HG03354 (cell line): ENCODE results near the gene COL24A1.

Experiments
- ATAC-seq: cut with Tn5 transposase; IDR thresholded peaks from one replicate; pipeline ENCODE4 v1.9.1; 2021; ENCODE audit warnings: mild to moderate bottlenecking; ENCODE audit not compliant: unreplicated experiment, poor library complexity, severe bottlenecking

COL24A1 gene

GRCh38 chr1:86156566-86157455 lies at the start of gene COL24A1:
COL24A1 (minus strand) TSS chr1:86156772; CDS start chr1:86156396, 376 bp downstream.
- ATAC-seq, result no peak

- ATAC-seq, result no peak
Observed at GRCh38 chr1:86205741-86206140, 49.2 kb upstream of the COL24A1 start.

- no peak for ATAC-seq
Observed at GRCh38 chr1:86202552-86203340, 46.2 kb upstream of the COL24A1 start.

GRCh38 chr1:86201311-86201710 lies 44.7 kb upstream of the COL24A1 start:
- ATAC-seq, result no peak

GRCh38 chr1:86200901-86201300 lies 44.3 kb upstream of the COL24A1 start:
- ATAC-seq, result no peak

- ATAC-seq, result no peak
Observed at GRCh38 chr1:86197206-86197855, 40.8 kb upstream of the COL24A1 start.

- no peak for ATAC-seq
Observed at GRCh38 chr1:86195281-86195680, 38.7 kb upstream of the COL24A1 start.

GRCh38 chr1:86194491-86195034 lies 38.0 kb upstream of the COL24A1 start:
- ATAC-seq, result no peak

GRCh38 chr1:86192417-86192816 lies 35.8 kb upstream of the COL24A1 start:
- ATAC-seq, result no peak

- ATAC-seq, result no peak
Observed at GRCh38 chr1:86191958-86192357, 35.4 kb upstream of the COL24A1 start.

GRCh38 chr1:86190873-86191272 lies 34.3 kb upstream of the COL24A1 start:
- no peak for ATAC-seq

GRCh38 chr1:86184426-86184825 lies 27.9 kb upstream of the COL24A1 start:
- no peak for ATAC-seq

GRCh38 chr1:86183810-86184209 lies 27.2 kb upstream of the COL24A1 start:
- ATAC-seq, result no peak

- no peak for ATAC-seq
Observed at GRCh38 chr1:86176226-86176625, 19.7 kb upstream of the COL24A1 start.

- no peak for ATAC-seq
Observed at GRCh38 chr1:86175756-86176155, 19.2 kb upstream of the COL24A1 start.

- ATAC-seq, result no peak
Observed at GRCh38 chr1:86169625-86170024, 13.1 kb upstream of the COL24A1 start.

GRCh38 chr1:86159800-86160199 lies 3.2 kb upstream of the COL24A1 start:
- ATAC-seq, result no peak

GRCh38 chr1:86155807-86156565 lies 586 bp downstream of the COL24A1 start:
- ATAC-seq, result no peak

- no peak for ATAC-seq
Observed at GRCh38 chr1:86155051-86155806, 1.3 kb downstream of the COL24A1 start.
